Measurements from ENCODE around the gene CERS5.
A peak's percentile ranks its signal among the peaks of the same experiment; 100 is the strongest.

CERS5 gene

GRCh38 chr12:50123203-50123602 lies 44.0 kb downstream of the CERS5 start:
- no peak for DNase-seq

- no peak for DNase-seq
These were observed 45.5 kb downstream of the CERS5 start for GRCh38 chr12:50121641-50122040.

GRCh38 chr12:50120953-50121352 lies 46.2 kb downstream of the CERS5 start:
- no peak for DNase-seq

GRCh38 chr12:50120521-50120920 lies 46.6 kb downstream of the CERS5 start:
- DNase-seq, result no peak

GRCh38 chr12:50119387-50119786 lies 47.8 kb downstream of the CERS5 start:
- no peak for DNase-seq

- no peak for DNase-seq
These were observed 50.0 kb downstream of the CERS5 start for GRCh38 chr12:50117057-50117622.

GRCh38 chr12:50112456-50113218 lies 54.5 kb downstream of the CERS5 start:
- DNase-seq, result no peak

GRCh38 chr12:50111693-50112455 lies 55.3 kb downstream of the CERS5 start, which contains the start of gene COX14:
TSS of gene COX14 (plus strand) at chr12:50112236. CDS start at chr12:50120044, 7,808 bp downstream.
- peak; percentile 100 for DNase-seq

GRCh38 chr12:50111395-50111692 lies 55.8 kb downstream of the CERS5 start:
- no peak for DNase-seq

GRCh38 chr12:50110762-50111351 lies 56.3 kb downstream of the CERS5 start:
- no peak for DNase-seq

GRCh38 chr12:50110127-50110761 lies 56.9 kb downstream of the CERS5 start:
- no peak for DNase-seq

- DNase-seq, result no peak
These were observed 57.9 kb downstream of the CERS5 start for GRCh38 chr12:50109319-50109718.

GRCh38 chr12:50107416-50108268 lies 59.5 kb downstream of the CERS5 start:
- DNase-seq, result no peak

- no peak for DNase-seq
These were observed 60.3 kb downstream of the CERS5 start for GRCh38 chr12:50106907-50107306.

GRCh38 chr12:50105913-50106450 lies 61.2 kb downstream of the CERS5 start:
- no peak for DNase-seq

GRCh38 chr12:50104417-50105366 lies 62.5 kb downstream of the CERS5 start:
- no peak for DNase-seq

GRCh38 chr12:50103767-50104321 lies 63.3 kb downstream of the CERS5 start, which contains the start of gene GPD1:
TSS of gene GPD1 (plus strand) at chr12:50104008. CDS start at chr12:50104051, 43 bp downstream.
- no peak for DNase-seq

GRCh38 chr12:50103351-50103750 lies 63.8 kb downstream of the CERS5 start:
- DNase-seq, result no peak

- no peak for DNase-seq
These were observed 64.4 kb downstream of the CERS5 start for GRCh38 chr12:50102646-50103309.

GRCh38 chr12:50102131-50102531 lies 65.0 kb downstream of the CERS5 start:
- DNase-seq, result no peak

Data from CD4-positive, alpha-beta T cell treated with Interleukin-17A for 1 hour (primary cell).